Loucy (cell line): Measurements from ENCODE around the gene AGT.

Source experiments
- H2AFZ ChIP-seq: fragments of 200-600 bp; sonication (generic); 2 replicates; pipeline ENCODE4 v1.6.0; 2016; ENCODE audit warnings: antibody characterized with exemption, mild to moderate bottlenecking, low read length, moderate library complexity
- H3F3A ChIP-seq: fragments of 200-600 bp; 2 replicates; pipeline ENCODE4 v1.6.0; 2016; ENCODE audit warnings: antibody characterized with exemption, low read depth, mild to moderate bottlenecking
- H3K27me3 ChIP-seq: fragments of 200-600 bp; sonication (generic); 2 replicates; pipeline ENCODE4 v1.6.1; 2014; ENCODE audit warnings: low read length, mild to moderate bottlenecking; ENCODE audit not compliant: insufficient read depth, poor library complexity, severe bottlenecking
- H3K36me3 ChIP-seq: fragments of 200-600 bp; sonication (generic); 2 replicates; pipeline ENCODE4 v1.6.1; 2016; ENCODE audit warnings: low read length; ENCODE audit not compliant: insufficient read depth
- H3K4me1 ChIP-seq: fragments of 200-600 bp; sonication (generic); 2 replicates; pipeline ENCODE4 v1.5.1; 2014; ENCODE audit warnings: low read length, mild to moderate bottlenecking; ENCODE audit not compliant: insufficient read depth, poor library complexity, severe bottlenecking
- H3K4me2 ChIP-seq: fragments of 200-600 bp; sonication (generic); 2 replicates; pipeline ENCODE4 v1.6.0; 2014; ENCODE audit warnings: antibody characterized with exemption, low read length, low read depth, mild to moderate bottlenecking; ENCODE audit not compliant: poor library complexity, severe bottlenecking
- H3K4me3 ChIP-seq: fragments of 200-600 bp; sonication (generic); 2 replicates; pipeline ENCODE4 v1.5.1; 2014; ENCODE audit warnings: low read length, mild to moderate bottlenecking, mixed read lengths; ENCODE audit not compliant: poor library complexity, severe bottlenecking
- H3K79me2 ChIP-seq: fragments of 200-600 bp; sonication (generic); 2 replicates; pipeline ENCODE4 v1.6.1; 2014; ENCODE audit warnings: low read length; ENCODE audit not compliant: insufficient read depth
- H3K9ac ChIP-seq: fragments of 200-600 bp; sonication (generic); 2 replicates; pipeline ENCODE4 v1.6.0; 2014; ENCODE audit warnings: mild to moderate bottlenecking, low read depth, low read length, moderate library complexity; ENCODE audit not compliant: poor library complexity, severe bottlenecking
- H3K9me2 ChIP-seq: fragments of 200-600 bp; sonication (generic); replicated peaks from 2 replicates; pipeline ENCODE4 v1.6.1; 2016; ENCODE audit warnings: low read depth, low read length, mixed read lengths
- H3K9me3 ChIP-seq: fragments of 200-600 bp; sonication (generic); 2 replicates; pipeline ENCODE4 v1.6.1; 2014; ENCODE audit warnings: mild to moderate bottlenecking, antibody characterized with exemption, low read length, low read depth; ENCODE audit not compliant: insufficient read depth
- H4K20me1 ChIP-seq: fragments of 200-600 bp; sonication (generic); 2 replicates; pipeline ENCODE4 v1.6.0; 2014; ENCODE audit warnings: antibody characterized with exemption, low read length, mild to moderate bottlenecking; ENCODE audit not compliant: insufficient read depth, poor library complexity, severe bottlenecking
- EZH2phosphoT487 ChIP-seq: fragments of 200-600 bp; IDR thresholded peaks from 2 replicates; pipeline ENCODE4 v1.6.1; 2018; ENCODE audit warnings: antibody characterized with exemption, mild to moderate bottlenecking, moderate library complexity, borderline replicate concordance
- TF ChIP-seq, protein P1 (sequence below): fragments of 200-600 bp; sonication (generic); conservative IDR thresholded peaks from 2 replicates; pipeline ENCODE4 v1.5.1; 2014; ENCODE audit warnings: mild to moderate bottlenecking, antibody characterized with exemption, low read length

AGT gene

DNA sequence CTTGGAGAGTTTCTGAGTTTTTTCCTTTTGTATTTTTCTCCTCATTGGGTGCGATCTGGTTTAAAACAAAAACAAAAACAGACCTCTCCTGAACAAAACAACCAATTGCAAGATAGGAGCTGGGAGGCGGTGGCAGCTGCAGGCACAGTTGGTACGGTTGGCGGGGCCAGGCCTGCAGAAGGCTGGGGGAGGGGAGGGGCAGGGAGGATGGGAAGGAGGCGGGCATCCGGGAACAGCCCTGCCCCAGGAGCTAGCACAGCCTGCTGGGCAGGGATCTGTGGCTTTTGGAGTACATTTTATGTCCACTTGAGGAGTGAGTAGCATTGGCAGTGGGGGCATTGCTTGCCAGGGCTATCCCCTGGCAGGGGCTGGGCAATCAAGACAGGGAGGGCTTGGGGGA, 38.5 kb upstream of the AGT start:
- TF ChIP-seq EZH2phosphoT487, result no peak
- TF ChIP-seq, protein P1, sequence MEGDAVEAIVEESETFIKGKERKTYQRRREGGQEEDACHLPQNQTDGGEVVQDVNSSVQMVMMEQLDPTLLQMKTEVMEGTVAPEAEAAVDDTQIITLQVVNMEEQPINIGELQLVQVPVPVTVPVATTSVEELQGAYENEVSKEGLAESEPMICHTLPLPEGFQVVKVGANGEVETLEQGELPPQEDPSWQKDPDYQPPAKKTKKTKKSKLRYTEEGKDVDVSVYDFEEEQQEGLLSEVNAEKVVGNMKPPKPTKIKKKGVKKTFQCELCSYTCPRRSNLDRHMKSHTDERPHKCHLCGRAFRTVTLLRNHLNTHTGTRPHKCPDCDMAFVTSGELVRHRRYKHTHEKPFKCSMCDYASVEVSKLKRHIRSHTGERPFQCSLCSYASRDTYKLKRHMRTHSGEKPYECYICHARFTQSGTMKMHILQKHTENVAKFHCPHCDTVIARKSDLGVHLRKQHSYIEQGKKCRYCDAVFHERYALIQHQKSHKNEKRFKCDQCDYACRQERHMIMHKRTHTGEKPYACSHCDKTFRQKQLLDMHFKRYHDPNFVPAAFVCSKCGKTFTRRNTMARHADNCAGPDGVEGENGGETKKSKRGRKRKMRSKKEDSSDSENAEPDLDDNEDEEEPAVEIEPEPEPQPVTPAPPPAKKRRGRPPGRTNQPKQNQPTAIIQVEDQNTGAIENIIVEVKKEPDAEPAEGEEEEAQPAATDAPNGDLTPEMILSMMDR, result no peak
- H2AFZ ChIP-seq, result no peak overlapping the region
- H3K4me1 ChIP-seq, result no peaks in the 10 kb centered on the region
- H3F3A ChIP-seq, result no peaks in the 10 kb centered on the region
- H3K9ac ChIP-seq, result no peak overlapping the region
- H3K9me3 ChIP-seq, result no peaks in the 10 kb centered on the region
- no peaks in the 10 kb centered on the region for H3K27me3 ChIP-seq
- H3K79me2 ChIP-seq, result no peaks in the 10 kb centered on the region
- H3K9me2 ChIP-seq, result no peaks in the 10 kb centered on the region
- H3K36me3 ChIP-seq, result no peaks in the 10 kb centered on the region
- no peak overlapping the region for H3K4me3 ChIP-seq
- H4K20me1 ChIP-seq, result no peaks in the 10 kb centered on the region
- H3K4me2 ChIP-seq, result no peak overlapping the region

DNA sequence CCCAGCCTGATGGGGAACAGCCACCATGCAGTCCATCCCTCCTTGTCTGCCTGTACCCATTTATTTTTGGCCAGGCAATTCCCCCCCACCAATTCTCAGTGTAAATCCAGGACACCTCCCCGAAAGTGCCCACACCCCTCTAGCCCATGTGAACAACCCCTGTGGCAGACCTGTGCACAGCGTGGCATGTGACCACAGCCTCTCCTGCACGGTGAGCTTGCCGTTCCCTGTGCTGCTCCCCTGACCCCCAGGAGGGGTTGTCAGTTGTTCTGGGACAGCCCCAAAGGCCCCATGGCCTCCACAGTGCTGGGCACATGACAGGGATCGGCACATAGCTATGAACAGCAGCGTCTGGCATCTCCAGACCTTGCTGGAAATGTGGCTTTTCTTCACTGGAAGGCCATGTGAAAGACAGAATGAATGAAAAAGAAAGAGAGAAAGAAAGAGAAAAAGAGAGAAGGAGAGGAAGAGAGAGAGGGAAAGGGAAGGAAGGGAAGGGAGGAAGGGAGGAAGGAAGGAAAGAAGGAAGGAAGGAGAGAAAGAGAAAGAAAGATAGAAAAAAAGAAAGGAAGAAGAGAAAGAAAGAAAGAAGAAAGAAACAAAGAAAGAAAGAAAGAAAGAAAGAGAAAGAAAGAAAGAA, 37.2 kb upstream of the AGT start:
- no peak overlapping the region for H3K9ac ChIP-seq

DNA sequence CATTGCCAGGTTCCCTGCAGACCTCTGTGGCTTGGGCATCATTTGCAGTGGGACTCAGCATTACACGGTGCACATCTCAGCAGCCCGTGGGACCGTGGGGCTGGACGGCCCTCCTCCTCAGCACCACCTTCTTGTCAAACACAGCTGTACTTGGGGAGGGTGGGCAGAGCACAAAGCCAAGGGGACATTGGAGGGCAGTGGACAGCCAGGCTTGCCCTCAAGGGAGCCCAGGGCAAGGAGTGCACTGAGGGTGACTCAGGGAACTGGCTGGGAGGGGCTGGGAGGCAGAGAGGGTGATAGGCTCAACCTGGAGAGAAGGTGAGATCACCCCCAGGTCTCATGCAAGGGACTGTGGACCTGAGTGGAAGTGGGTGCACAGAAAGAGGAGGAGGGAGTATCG, 36.7 kb upstream of the AGT start:
- no peak overlapping the region for H3K4me2 ChIP-seq
- no peak overlapping the region for H3K4me3 ChIP-seq
- H3K79me2 ChIP-seq, result no peaks in the 10 kb centered on the region
- no peaks in the 10 kb centered on the region for H3K4me1 ChIP-seq
- no peak overlapping the region for H3K9ac ChIP-seq
- TF ChIP-seq, protein P1, result no peak
- no peak for TF ChIP-seq EZH2phosphoT487
- no peaks in the 10 kb centered on the region for H3K27me3 ChIP-seq
- H4K20me1 ChIP-seq, result no peaks in the 10 kb centered on the region
- no peaks in the 10 kb centered on the region for H3K36me3 ChIP-seq
- no peak overlapping the region for H2AFZ ChIP-seq
- H3K9me3 ChIP-seq, result no peaks in the 10 kb centered on the region
- no peaks in the 10 kb centered on the region for H3F3A ChIP-seq
- H3K9me2 ChIP-seq, result no peaks in the 10 kb centered on the region

More for the DNA sequence above, 37.2 kb upstream of the AGT start:
- Histone ChIP-seq H3K4me2 (no peak overlapping the region), H4K20me1 (no peaks in the 10 kb centered on the region), H3K4me3 (no peak overlapping the region), H3K36me3 (no peaks in the 10 kb centered on the region), H3K9me3 (no peaks in the 10 kb centered on the region), H3K79me2 (no peaks in the 10 kb centered on the region), H3K4me1 (no peaks in the 10 kb centered on the region), H3K27me3 (no peaks in the 10 kb centered on the region), H2AFZ (no peak overlapping the region), H3K9me2 (no peaks in the 10 kb centered on the region), H3F3A (no peaks in the 10 kb centered on the region)
- TF ChIP-seq EZH2phosphoT487, result no peak
- TF ChIP-seq, protein P1, result no peak
